ENCODE measurements around the gene RAB31.

DNA sequence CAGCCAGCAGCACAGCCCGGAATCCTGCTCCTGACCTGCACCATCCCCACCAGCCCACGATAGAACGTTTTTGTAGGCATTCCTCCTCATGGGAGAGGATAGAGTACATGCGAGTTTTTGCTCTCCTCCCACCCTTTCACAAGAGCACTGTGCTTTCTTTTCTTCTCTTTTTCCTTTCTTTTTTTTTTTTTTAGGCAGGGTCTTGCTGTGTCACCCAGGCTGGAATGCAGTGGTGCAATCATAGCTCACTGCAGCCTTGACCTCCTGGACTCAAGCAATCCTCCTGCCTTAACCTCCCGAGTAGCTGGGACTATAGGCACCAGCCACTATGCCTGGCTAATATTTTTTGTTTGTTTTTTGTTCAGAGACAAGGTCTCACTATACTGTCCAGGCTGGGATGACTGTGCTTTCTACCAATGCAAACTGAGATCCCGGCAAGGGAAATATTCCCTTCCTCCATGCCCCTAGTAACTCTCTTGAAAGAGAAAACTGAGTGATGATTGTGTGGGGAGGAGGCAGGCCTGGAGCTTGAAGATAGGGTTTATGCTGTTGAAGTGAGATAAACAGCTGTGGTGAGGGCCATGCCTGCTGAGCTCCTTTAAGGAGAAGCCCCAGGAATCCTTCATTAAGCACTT, 95.1 kb downstream of the RAB31 start:
- TF ChIP-seq, protein P1, sequence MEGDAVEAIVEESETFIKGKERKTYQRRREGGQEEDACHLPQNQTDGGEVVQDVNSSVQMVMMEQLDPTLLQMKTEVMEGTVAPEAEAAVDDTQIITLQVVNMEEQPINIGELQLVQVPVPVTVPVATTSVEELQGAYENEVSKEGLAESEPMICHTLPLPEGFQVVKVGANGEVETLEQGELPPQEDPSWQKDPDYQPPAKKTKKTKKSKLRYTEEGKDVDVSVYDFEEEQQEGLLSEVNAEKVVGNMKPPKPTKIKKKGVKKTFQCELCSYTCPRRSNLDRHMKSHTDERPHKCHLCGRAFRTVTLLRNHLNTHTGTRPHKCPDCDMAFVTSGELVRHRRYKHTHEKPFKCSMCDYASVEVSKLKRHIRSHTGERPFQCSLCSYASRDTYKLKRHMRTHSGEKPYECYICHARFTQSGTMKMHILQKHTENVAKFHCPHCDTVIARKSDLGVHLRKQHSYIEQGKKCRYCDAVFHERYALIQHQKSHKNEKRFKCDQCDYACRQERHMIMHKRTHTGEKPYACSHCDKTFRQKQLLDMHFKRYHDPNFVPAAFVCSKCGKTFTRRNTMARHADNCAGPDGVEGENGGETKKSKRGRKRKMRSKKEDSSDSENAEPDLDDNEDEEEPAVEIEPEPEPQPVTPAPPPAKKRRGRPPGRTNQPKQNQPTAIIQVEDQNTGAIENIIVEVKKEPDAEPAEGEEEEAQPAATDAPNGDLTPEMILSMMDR (IDR thresholded peaks at IDR 0.05): no peak
- no peak for TF ChIP-seq POLR2AphosphoS5 (IDR thresholded peaks at IDR 0.05; ENCODE audit: insufficient read depth in 1 of 2, low read depth in 1 of 2)
